AG04449 (cell line): ENCODE measurements around the gene TNRC6B.
"Not testable (repeated sequence)": the region's sequence is repeated elsewhere in the genome, so short reads cannot be mapped to it uniquely, and the experiment has no call there.

Source experiments
- CTCF ChIA-PET: fragments of 350-600 bp; formaldehyde crosslinking; extraction: SDS; loops from one replicate; lab custom pipeline; 2021; ENCODE audit warnings: antibody characterized with exemption; lab: Yijun Ruan, JAX
- POLR2A ChIA-PET: fragments of 400-600, 350-600 bp; formaldehyde crosslinking; extraction: SDS; loops from one replicate; lab custom pipeline; 2020; ENCODE audit warnings: antibody characterized with exemption, inconsistent platforms; lab: Yijun Ruan, JAX
- DNase-seq: peaks from one replicate; pipeline ENCODE4 v3.0.0-alpha.2; 2010; ENCODE audit warnings: low read depth, low spot score
- H3K4me3 ChIP-seq: 2 replicates; pipeline ENCODE4 v1.5.1; 2011; ENCODE audit warnings: low read depth, mild to moderate bottlenecking, control low read depth, low read length
- TF ChIP-seq, protein P1 (sequence below): IDR thresholded peaks from one replicate; pipeline ENCODE4 v1.5.1; 2011; ENCODE audit warnings: mild to moderate bottlenecking, moderate library complexity, low read length, control low read depth, inconsistent platforms; ENCODE audit not compliant: insufficient read depth; ENCODE audit errors: missing control alignments

Gene TNRC6B

DNA sequence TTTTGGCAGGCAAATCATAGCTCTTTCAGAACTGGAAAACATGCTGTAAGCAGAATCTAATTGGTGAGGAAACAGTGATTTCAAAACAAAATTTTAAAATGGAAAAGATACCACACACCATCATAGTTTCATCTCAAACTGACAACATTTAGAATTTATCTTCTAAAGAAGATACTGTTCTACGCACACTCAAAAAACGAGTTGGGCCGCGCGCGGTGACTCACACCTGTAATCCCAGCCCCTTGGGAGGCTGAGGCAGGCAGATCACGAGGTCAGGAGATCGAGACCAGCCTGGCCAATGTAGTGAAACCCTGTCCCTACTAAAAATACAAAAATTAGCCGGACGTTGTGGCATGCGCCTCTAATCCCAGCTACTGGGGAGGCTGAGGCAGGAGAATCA, 124.4 kb downstream of the TNRC6B start:
- ChIA-PET CTCF (no interaction called here), POLR2A (no interaction called here)
- TF ChIP-seq, protein P1, sequence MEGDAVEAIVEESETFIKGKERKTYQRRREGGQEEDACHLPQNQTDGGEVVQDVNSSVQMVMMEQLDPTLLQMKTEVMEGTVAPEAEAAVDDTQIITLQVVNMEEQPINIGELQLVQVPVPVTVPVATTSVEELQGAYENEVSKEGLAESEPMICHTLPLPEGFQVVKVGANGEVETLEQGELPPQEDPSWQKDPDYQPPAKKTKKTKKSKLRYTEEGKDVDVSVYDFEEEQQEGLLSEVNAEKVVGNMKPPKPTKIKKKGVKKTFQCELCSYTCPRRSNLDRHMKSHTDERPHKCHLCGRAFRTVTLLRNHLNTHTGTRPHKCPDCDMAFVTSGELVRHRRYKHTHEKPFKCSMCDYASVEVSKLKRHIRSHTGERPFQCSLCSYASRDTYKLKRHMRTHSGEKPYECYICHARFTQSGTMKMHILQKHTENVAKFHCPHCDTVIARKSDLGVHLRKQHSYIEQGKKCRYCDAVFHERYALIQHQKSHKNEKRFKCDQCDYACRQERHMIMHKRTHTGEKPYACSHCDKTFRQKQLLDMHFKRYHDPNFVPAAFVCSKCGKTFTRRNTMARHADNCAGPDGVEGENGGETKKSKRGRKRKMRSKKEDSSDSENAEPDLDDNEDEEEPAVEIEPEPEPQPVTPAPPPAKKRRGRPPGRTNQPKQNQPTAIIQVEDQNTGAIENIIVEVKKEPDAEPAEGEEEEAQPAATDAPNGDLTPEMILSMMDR = no peak
- H3K4me3 ChIP-seq = no peak overlapping the region
- no peak for DNase-seq

DNA sequence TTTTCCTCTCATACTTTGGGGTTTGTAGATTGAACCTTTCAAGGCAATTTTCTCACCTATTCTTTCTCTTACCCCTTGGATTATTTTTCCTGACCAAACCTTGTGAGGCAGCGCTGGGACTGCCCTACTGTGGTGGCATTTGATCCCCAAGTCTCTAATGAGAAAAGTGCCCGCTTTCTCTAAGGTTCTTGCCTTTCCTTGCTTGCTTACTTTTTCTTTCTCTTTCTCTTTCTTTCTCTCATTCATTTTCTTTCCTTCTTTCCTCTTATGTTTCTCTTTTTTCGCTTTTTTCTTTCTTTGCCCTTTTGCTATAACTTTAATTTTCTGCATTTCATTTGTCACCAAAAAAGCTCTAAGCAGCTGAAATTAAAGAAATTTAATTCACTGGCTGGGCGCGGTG, 127.9 kb downstream of the TNRC6B start:
- CTCF ChIA-PET = no interaction called here
- H3K4me3 ChIP-seq = no peak overlapping the region
- POLR2A ChIA-PET = interaction anchor here (0.8 kb wide), 1 partner anchor 37 kb away, joined by 3 read pairs; no protein-coding TSS in a partner anchor
- TF ChIP-seq, protein P1 = no peak
- no peak for DNase-seq

DNA sequence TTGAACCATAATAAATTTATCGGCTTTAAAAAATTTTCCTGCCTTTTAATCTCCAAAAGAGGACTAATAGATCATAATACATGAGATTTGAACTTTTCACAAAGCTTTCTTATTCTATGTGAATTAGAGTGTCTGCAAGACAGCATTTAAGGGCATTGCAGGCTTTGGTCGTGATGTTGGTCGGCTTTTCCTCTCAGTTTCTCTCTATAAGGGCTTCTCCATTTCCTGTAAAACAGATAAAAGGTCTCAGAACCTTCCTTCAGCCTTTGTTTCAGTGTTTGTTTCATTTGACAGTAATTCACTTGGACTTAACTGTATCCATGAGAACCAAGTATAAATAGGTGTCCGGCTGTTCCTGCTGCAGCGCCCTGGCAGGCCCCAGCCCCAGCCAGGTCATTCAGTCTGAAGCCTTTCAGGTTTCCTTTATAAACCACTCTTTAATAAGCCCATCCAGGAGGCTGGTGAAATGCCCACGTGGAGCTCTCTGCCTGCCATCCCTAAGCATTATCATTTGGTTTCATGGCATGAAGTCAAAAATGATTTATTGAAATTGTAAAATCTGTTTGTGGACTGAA, 131.4 kb downstream of the TNRC6B start:
- ChIA-PET CTCF (interaction anchor here (1.5 to 1.8 kb wide), 2 partner anchors 12 to 39 kb away, joined by 7 read pairs; no protein-coding TSS in a partner anchor), POLR2A (interaction anchor here (1.4 kb wide), 1 partner anchor 37 kb away, joined by 5 read pairs; the partner anchor contains the start of gene ADSL)
- TF ChIP-seq, protein P1 = no peak
- no peak for DNase-seq
- H3K4me3 ChIP-seq = no peak overlapping the region

DNA sequence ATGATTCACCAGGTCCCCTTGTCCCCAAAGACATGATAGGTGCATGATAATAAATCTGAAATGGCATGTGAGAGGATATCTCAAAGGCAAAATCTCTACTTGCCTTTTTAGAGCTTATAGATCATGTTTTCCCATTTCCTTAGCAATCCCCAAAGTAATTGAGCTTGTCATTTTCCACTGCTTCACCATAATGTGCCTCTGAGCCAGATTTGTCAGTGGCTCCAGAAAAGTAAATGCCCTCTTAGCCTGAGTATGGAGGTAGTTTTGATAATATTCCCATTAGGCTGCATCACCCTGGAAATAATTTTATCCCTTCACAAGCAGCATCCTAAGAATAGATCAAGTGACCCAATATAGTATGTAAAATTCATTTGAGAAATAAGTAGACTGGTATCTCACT, 131.9 kb downstream of the TNRC6B start:
- DNase-seq = no peak
- TF ChIP-seq, protein P1 = no peak
- ChIA-PET CTCF (interaction anchor here (1.0 to 1.8 kb wide), 3 partner anchors 12 to 116 kb away, joined by 3 to 7 read pairs (median 7); no protein-coding TSS in a partner anchor), POLR2A (interaction anchor here (1.4 kb wide), 1 partner anchor 36 kb away, joined by 5 read pairs; the partner anchor contains the start of gene ADSL)
- no peak overlapping the region for H3K4me3 ChIP-seq

- peak; percentile 70 for DNase-seq
- peak overlapping the region; percentile 31 for H3K4me3 ChIP-seq
- CTCF ChIA-PET = interaction anchor here (1.0 to 1.8 kb wide), 3 partner anchors 13 to 117 kb away, joined by 3 to 7 read pairs (median 7); no protein-coding TSS in a partner anchor
- POLR2A ChIA-PET = interaction anchor here (0.5 to 1.4 kb wide), 2 partner anchors 11 to 36 kb away, joined by 3 to 5 read pairs; partner anchors contain the start of gene ADSL
- TF ChIP-seq, protein P1 = no peak
These were observed 132.5 kb downstream of the TNRC6B start for GRCh38 chr22:40310081-40310767.

DNA sequence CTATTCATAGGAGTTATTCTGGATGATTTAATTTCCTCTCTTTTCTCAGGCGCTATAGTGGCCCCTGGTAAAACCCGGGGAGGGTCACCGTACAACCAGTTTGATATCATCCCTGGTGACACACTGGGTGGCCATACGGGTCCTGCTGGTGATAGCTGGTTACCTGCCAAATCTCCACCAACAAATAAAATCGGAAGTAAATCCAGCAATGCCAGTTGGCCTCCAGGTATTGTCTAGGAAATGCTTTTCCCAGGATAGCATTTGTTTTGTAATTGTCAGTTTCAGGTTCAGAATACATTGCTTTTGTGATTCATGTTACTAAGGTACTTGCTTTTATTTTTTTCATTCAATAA, 133.0 kb downstream of the TNRC6B start:
- TF ChIP-seq, protein P1 = no peak
- ChIA-PET CTCF (no interaction called here), POLR2A (interaction anchor here (0.5 kb wide), 1 partner anchor 12 kb away, joined by 3 read pairs; no protein-coding TSS in a partner anchor)
- DNase-seq = no peak
- peak overlapping the region; percentile 31 for H3K4me3 ChIP-seq

DNA sequence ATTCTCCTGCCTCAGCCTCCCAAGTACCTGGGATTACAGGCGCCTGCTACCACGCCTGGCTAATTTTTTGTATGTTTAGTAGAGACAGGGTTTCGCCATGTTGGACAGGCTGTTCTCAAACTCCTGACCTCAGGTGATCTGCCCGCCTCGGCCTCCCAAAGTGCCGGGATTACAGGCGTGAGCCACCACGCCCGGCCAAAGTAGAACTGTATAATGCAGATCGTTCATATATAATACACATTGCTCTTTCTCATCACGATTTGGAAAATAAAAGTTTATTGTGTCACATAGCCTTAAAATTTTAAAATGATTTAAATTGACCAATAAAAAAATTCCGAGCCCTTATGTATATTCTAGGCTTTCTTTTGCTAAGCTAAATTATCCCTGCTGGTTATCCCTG, 133.9 kb downstream of the TNRC6B start:
- H3K4me3 ChIP-seq, POLR2A ChIA-PET, CTCF ChIA-PET, DNase-seq: not testable (repeated sequence)
